GM18951 (cell line): ENCODE data around the gene PPP4R1.

Experiments used
- POLR2A ChIP-seq: IDR thresholded peaks from 4 replicates; pipeline ENCODE4 v1.6.1; 2011; ENCODE audit warnings: mild to moderate bottlenecking; ENCODE audit not compliant: insufficient read length, insufficient read depth; ENCODE audit errors: extremely low read depth
- in situ Hi-C: fragments of 300-500 bp; cut with MboI; formaldehyde crosslinking; loops from one replicate; pipeline ENCODE4 v1.12.0; 2022; ENCODE audit warnings: low sequenced_read_pairs, mixed read lengths, inconsistent platforms; ENCODE audit not compliant: unreplicated experiment

Gene PPP4R1

GRCh38 chr18:9596226-9596625, 18.1 kb downstream of the PPP4R1 start:
- in situ Hi-C loops: no loop called here
- TF ChIP-seq POLR2A: no peak

GRCh38 chr18:9594823-9595596, 19.3 kb downstream of the PPP4R1 start:
- TF ChIP-seq POLR2A: no peak

DNA sequence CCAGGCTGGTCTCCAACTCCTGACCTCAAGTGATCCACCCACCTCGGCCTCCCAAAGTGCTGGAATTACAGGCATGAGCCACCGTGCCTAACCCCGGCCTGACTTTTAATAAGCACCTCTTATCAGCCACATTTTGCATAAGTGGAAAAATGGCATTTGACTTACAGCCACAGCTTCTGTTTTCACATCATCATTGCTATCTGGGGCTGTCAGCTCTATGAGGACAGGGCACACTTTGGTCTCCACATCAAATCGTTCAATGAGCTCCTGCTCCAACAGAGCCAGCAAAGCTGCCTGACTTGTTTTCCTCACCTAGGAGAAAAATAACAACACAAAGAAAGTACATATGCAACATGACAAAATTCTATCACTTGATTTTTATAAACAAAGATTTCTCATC, 26.4 kb downstream of the PPP4R1 start:
- in situ Hi-C loops: no loop called here
- TF ChIP-seq POLR2A: no peak

More at GRCh38 chr18:9594823-9595596, 19.3 kb downstream of the PPP4R1 start:
- in situ Hi-C loops: no loop called here

DNA sequence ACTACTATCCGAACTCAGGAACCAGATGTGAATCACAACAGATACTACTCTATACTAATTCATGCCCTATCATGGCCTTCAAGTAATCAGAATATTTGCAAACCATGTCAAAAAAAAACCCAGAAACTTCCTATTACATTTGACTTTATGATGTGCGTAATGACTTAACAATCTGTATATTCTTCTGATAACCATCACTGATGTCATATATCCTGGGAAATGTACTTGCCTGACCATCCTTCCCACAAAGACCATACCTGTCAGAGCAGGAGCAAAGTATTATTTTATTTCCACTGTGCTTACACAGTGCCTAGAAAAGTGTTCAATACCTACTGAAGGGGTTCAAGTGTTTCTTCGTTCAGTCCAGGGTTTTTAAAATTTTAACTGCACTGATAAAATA, 27.5 kb downstream of the PPP4R1 start:
- TF ChIP-seq POLR2A: no peak
- in situ Hi-C loops: no loop called here

DNA sequence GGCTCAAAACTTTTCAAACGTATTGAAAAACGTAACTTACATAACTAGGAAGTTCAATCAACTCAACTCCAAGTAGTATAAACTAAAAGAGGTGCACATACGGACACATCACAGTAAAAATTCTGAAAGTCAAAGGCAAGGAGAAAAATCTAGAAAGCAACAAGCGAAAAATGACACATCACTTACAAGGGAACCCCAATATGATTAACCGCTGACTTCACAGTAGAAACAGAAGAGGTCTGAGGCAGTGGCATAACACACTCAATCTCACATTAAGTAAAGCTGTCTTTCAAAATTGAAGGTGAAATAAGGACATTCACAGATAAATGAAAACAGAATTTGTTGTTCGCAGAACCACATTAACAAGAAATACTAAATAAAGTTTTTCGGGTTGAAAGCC, 32.7 kb downstream of the PPP4R1 start:
- no peak for TF ChIP-seq POLR2A
- in situ Hi-C loops: no loop called here

DNA sequence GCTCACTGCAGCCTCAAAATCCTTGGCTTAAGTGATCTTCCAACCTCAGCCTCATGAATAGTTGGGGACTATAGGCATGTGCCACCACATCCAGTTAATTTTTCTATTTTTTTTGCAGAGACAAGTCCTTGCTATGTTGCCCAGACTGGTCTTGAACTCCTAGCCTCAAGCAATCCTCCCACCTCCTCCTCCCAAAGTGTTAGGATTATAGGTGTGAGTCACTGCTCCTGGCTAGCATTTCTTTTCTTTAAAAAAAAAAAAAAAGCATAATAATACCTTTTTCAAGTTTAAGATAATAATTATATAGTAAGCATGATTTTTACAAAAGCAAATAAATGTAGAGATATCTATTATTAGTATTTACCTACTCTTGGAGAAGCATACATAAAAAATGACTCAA, 36.1 kb downstream of the PPP4R1 start:
- in situ Hi-C loops: no loop called here
- no peak for TF ChIP-seq POLR2A

DNA sequence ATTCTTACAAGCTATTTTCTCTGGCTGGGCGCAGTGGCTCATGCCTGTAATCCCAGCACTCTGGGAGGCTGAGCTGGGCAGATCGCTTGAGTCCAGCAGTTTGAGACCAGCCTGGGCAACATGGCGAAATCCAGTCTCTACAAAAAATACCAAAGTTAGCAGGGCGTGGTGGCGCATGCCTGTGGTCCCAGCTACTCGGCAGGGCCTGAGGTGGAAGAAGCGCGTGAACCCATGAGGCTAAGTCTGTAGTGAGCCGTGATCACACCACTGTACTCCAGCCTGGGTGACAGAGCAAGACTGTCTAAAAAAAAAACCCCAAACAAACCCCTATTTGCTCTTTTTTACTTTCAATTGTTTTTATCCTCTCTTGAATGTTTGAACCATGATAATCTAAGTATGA, 37.0 kb downstream of the PPP4R1 start:
- TF ChIP-seq POLR2A: no peak
- in situ Hi-C loops: no loop called here

DNA sequence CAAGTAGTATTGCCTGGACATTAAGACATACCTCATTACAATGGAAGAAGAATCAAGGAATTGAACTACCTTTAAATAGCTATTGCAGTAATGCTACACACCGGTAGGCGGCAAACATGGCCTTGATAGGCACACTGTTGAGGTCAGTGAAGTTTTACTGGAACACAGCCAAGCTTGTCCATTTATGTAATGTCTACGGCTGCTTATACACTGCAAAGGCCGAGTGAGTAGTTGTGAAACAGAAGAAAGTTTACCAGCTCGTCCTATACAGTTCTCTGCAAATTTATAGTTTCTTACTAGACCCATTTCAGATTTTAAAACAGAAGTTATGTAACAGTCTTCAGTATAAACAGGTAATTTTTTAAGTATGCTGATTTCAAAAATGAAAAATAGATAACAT, 38.8 kb downstream of the PPP4R1 start:
- in situ Hi-C loops: no loop called here
- TF ChIP-seq POLR2A: no peak

GRCh38 chr18:9574473-9575115, 39.8 kb downstream of the PPP4R1 start:
- in situ Hi-C loops: no loop called here
- TF ChIP-seq POLR2A: no peak

DNA sequence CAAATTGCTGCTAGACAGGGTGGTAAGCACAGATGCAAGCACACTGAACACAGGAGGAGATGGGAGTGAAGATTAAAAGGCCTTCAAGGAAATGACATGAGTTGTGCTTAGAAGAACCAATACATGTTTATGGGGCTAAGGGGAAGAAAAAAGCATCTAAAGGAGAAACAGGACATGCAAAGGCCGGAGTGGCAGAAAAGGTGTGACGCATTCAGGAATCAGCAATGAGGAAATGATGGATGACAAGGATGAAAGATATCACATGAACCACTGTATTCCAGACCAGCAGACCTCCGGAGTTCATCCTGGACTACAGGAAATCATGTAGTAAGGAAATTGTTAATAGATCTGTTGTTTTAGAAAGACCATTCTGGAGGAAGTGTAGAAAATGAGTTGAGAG, 42.8 kb downstream of the PPP4R1 start:
- in situ Hi-C loops: no loop called here
- no peak for TF ChIP-seq POLR2A

DNA sequence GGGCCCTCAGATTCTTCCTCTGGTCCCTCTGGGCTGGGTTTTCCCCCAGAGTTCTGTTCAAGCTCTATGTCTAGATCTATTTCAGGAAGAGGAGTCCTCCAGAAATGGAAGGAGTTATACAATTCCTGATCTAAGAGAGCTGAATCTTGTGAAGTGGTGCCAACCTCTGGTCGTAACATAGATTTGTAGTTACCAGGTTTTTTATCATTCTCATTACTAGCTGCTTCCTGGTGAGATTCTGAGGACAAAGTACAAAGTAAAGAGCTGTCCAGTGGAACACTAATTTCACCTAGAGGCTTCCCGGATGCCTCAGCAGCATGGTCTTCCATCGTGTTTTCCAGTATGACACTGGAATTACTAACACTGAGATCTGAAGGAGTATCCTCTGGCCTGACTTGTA, 44.1 kb downstream of the PPP4R1 start:
- no peak for TF ChIP-seq POLR2A

DNA sequence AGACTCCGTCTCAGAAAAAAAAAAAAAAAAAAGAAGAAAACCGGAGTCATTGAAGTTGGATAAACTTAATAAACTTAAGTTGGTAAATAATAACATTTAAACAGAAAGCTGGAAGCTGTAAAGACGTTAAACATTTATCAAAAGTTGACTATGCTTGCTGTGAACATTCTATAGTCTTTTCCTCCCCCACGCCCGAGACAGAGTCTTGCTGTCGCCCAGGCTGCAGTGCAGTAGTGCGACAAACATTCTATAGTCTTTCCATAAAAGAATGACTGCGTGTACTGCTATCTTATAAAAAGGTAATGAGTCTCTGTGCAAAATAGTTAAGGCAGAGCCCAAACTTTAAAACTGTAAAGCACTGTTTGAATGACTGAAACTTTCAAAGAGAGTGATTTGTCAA, 45.2 kb downstream of the PPP4R1 start:
- no peak for TF ChIP-seq POLR2A
- in situ Hi-C loops: no loop called here

More for the DNA sequence above, 44.1 kb downstream of the PPP4R1 start:
- in situ Hi-C loops: no loop called here

DNA sequence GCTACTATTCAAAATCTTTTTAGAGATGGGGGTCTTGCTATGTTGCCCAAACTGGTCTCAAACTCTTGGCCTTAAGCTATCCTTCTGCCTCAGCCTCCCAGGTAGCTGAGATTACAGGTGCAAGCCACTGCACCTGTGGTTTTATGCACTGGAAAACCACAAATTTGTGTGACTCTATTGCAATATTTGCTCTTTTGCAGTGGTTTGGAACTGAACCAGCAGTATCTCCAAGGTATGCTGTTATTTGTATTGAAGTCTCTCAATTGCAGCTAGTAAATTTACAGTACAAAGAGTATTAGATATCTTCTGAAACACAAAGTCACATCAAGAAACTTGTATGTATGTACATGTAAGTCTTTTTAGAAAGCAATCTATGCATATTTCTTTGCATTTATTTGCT, 46.2 kb downstream of the PPP4R1 start:
- TF ChIP-seq POLR2A: no peak
- in situ Hi-C loops: no loop called here

DNA sequence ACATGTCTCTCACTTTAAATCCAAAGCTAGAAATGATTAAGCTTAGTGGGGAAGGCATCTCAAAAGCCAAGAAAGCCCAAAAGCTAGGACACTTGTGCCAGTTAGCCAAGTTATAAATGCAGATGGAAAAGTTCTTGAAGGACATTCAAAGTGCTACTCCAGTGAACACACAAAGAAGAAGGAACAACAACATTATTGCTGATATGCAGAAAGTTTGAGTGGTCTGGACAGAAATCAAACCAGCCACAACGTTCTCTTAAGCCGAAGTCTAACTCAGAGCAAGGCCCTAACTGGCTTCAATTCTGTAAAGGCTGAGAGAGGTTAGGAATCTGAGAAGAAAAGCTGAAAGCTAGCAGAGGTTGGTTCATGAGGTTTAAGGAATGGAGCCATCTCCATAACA, 49.0 kb downstream of the PPP4R1 start:
- TF ChIP-seq POLR2A: no peak
- in situ Hi-C loops: no loop called here
